Measurements from ENCODE around the gene TUBB3.
"Not testable (repeated sequence)": the region's sequence is repeated elsewhere in the genome, so short reads cannot be mapped to it uniquely, and the experiment has no call there.

TUBB3 gene

GRCh38 chr16:89946515-89946914 is 23.4 kb downstream of the TUBB3 start:
- DNase-seq, result no peak

GRCh38 chr16:89949121-89949742 is 26.1 kb downstream of the TUBB3 start:
- DNase-seq, result no peak

GRCh38 chr16:89949756-89950155 is 26.6 kb downstream of the TUBB3 start:
- DNase-seq, result no peak

GRCh38 chr16:89951509-89951908 is 28.4 kb downstream of the TUBB3 start:
- DNase-seq, result no peak

- no peak for DNase-seq
Measured at GRCh38 chr16:89952049-89952448, 28.9 kb downstream of the TUBB3 start.

- no peak for DNase-seq
Measured at GRCh38 chr16:89952551-89952950, 29.4 kb downstream of the TUBB3 start.

GRCh38 chr16:89953671-89954406 is 30.7 kb downstream of the TUBB3 start:
- DNase-seq, result no peak

GRCh38 chr16:89954462-89954861 is 31.3 kb downstream of the TUBB3 start:
- DNase-seq, result no peak

- no peak for DNase-seq
Measured at GRCh38 chr16:89955001-89955685, 32.0 kb downstream of the TUBB3 start.

GRCh38 chr16:89956505-89957215 is 33.5 kb downstream of the TUBB3 start:
- no peak for DNase-seq

- no peak for DNase-seq
Measured at GRCh38 chr16:89957216-89957785, 34.2 kb downstream of the TUBB3 start.

GRCh38 chr16:89958068-89958467 is 34.9 kb downstream of the TUBB3 start:
- no peak for DNase-seq

GRCh38 chr16:89958596-89958995 is 35.5 kb downstream of the TUBB3 start:
- no peak for DNase-seq

- DNase-seq, result no peak
Measured at GRCh38 chr16:89960966-89961365, 37.8 kb downstream of the TUBB3 start.

GRCh38 chr16:89961920-89962319 is 38.8 kb downstream of the TUBB3 start:
- DNase-seq, result no peak

- DNase-seq, result no peak
Measured at GRCh38 chr16:89962754-89963498, 39.8 kb downstream of the TUBB3 start.

- no peak for DNase-seq
Measured at GRCh38 chr16:89964201-89964600, 41.1 kb downstream of the TUBB3 start.

- no peak for DNase-seq
Measured at GRCh38 chr16:89965447-89966225, 42.5 kb downstream of the TUBB3 start.

- no peak for DNase-seq
Measured at GRCh38 chr16:89966756-89967155, 43.6 kb downstream of the TUBB3 start.

- not testable (repeated sequence) for DNase-seq
Measured at GRCh38 chr16:89967436-89967835, 44.3 kb downstream of the TUBB3 start.

GRCh38 chr16:89968074-89968473 is 44.9 kb downstream of the TUBB3 start:
- DNase-seq, result not testable (repeated sequence)

Data from GOT3 (cell line).